ENCODE data around the gene PDP2. TPM values are rescaled to one million over a fixed set of nuclear protein-coding genes. Genes with fewer than 3 reads are reported as not detected.

The PDP2 gene, protein sequence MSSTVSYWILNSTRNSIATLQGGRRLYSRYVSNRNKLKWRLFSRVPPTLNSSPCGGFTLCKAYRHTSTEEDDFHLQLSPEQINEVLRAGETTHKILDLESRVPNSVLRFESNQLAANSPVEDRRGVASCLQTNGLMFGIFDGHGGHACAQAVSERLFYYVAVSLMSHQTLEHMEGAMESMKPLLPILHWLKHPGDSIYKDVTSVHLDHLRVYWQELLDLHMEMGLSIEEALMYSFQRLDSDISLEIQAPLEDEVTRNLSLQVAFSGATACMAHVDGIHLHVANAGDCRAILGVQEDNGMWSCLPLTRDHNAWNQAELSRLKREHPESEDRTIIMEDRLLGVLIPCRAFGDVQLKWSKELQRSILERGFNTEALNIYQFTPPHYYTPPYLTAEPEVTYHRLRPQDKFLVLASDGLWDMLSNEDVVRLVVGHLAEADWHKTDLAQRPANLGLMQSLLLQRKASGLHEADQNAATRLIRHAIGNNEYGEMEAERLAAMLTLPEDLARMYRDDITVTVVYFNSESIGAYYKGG
- 10.6 and 12.1 TPM in 2 replicates for total RNA-seq (2014; rRNA removed; shearing (Covaris generic))
- polyA plus RNA-seq (2015; cell fraction: cytosol; rRNA removed), result 7.7 and 8.7 TPM in 2 replicates
- polyA plus RNA-seq (2015; cell fraction: nucleus; rRNA removed), result 15.0 and 18.2 TPM in 2 replicates

DNA sequence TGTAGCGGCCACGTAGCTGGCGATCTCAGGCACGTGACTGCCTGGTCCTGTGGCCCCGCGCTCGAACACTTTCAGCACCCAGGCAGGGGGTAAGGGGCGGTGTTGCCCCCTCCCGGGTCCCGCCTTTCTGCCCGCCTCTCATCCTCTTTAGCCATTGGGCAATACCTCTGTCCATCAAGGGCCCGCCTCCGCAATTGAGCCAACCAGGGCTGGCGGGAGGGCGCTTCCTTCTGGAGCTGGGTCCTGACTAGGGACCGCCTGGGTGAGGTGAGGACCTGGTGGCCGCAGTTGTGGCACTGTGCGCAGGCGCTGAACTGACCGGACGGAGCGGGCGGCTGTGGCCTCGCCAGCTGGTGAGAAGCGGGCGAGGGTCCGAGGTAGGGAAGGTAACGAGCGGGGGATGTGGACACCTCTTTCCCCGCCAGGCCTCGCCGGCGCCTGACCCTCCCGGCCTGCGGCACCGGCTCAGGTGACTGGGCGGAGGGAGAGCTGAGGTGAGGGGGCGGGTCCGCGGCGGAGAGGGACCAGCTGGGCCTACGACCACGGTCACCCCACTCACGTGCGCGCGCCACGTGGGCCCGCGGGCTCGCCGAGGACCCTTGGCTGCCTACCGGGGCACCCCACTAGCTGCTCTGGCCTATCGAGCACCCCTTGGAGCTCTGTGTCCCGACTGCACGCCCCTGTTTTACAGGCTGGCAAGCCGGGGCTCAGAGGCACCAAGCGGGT, at the start of gene PDP2:
Gene PDP2, plus strand, starts transcription at position 228 of the 726 bp plus-strand sequence. CDS start 3,770 bp downstream, outside the sequence.
- peak; percentile 86 for DNase-seq (ENCODE audit: low read depth)

DNA sequence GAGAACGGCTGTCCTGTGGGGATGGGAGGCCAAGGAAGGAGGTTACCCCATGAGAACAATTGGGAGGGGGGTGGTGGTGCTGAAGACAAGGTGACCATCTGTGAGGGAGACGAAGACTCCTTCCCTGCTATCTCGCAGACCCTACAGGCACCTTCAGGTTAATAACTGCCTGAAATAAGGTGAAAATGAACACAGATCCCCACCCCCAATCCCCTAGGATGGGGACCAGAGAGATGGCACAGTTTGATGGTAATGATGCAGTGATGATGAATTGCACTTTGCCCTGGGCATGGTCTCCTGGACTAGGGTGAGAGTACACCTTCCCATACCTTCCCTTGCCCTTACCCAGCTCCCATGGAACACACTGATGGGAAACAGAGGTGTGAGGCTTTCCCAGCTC, 48.1 kb upstream of the PDP2 start:
- DNase-seq (ENCODE audit: low read depth), result no peak

DNA sequence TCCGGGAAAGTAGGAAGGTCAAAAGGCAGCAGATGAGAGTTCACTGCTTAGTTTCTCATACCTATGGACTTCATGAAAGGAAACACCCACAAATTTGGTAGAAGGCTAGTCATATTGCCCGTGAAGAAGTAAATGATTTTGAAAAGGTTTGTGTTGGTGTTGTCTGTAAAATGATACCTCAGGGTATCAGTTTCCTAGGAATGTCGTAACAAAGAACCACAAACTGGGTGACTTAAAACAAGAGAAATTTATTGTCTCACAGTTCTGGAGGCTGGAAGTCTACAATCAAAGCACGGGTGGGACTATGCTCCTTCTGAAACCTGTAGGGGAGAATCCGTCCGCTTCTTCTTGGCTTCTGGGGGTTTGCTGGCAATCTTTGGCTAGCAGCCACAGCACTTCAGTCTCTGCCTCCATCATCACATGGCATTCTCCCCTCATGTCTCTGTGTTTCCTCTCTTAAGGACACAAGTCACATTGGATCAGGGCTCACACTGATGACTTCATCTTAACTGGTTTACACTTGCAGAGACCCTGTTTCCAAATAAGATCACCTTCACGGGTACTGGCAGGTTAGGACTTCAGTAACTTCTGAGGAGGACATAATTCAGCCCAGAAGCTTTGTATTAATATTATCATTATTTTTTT, 47.5 kb upstream of the PDP2 start:
- DNase-seq (ENCODE audit: low read depth), result peak; percentile 36

DNA sequence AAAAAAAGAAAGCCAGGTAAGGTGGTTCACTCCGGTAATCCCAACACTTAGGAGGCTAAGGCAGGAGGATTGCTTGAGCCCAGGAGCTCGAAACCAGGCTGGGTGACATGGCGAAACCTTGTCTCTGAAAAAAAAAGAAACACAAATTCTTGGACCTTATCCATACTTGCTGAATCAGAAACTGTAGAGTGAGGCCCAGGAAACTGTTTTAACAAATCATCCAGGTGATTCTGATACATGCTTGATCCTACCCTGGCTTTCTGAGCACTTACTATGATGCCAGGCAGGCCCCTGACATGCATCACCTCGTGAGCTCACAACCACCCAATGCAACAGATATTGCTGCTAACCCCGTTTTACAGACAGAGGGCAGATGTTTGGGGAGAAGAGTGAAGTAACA, 45.6 kb upstream of the PDP2 start:
- no peak for DNase-seq (ENCODE audit: low read depth)

DNA sequence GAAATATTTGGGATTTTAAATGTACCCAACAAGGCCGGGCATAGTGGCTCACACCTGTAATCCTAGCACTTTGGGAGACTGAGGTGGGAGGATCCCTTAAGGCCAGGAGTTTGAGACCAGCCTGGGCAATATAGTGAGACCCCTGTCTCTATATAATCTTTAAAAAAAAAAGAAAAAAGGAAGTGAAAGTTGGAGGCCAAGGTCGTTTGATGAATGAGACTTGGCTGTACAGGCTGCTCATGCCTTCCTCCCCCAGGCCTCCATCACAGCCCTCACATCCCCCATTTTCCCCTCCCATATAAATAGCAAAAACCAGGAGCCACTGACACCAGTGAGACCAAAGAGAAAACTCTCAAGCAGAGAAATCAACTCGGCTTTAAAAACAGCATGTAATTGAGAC, 39.4 kb upstream of the PDP2 start:
- DNase-seq (ENCODE audit: low read depth), result no peak

DNA sequence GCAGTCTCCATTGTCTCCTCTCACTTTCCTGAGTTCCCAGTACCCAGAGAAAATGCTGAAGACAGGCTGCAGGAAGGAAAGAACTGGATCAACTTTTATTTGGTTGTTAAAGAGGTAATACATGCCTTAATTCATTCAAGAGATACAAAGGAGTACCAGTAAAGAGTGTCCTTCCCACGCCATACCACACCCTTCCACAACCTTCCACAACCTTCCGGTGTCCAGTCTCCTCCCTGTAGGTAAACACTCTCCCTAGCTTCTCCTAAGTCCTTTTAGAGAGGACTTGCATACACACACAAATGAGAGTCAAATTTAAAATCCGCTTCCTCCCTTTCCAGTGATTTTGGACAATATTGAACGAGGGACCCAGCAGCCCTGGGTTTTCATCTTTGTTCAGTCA, 38.9 kb upstream of the PDP2 start:
- DNase-seq (ENCODE audit: low read depth), result no peak

DNA sequence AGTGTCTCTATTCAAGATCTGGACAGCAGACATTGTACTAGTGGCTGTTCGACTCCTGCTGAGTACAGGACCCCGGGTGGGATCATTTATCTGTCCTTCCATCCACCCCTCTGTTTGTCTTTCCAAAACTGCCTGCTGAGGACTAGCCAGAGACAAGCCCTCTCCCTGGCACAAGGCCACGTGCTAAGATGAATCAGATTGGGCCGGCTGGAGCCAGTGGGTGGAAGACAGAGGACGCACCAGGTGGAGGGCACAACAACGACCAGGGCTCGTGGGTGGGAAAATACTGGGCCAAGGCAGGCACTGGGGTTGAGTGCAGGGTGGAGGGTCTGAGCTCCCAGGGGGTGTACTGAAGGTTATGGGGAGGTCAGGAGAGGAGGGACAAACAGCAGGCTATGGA, 37.5 kb upstream of the PDP2 start:
- DNase-seq (ENCODE audit: low read depth), result no peak

DNA sequence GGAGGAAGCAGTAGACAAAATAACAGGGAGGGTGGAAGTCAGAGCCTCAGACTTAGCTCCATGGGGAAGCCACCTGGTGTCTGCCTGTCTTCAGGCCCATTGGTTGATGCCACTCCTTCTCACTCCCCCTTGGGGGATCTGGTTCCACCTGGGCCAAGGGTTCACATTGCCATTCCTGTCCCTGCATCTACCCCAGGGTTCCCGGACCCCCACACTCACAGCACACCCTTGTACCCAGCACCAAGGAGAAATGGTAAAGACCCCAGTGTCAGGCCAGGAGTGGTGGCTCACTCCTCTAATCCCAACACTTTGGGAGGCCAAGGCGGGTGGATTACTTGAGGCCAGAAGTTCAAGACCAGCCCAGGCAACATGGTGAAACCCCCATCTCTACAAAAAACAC, 37.1 kb upstream of the PDP2 start:
- no peak for DNase-seq (ENCODE audit: low read depth)

DNA sequence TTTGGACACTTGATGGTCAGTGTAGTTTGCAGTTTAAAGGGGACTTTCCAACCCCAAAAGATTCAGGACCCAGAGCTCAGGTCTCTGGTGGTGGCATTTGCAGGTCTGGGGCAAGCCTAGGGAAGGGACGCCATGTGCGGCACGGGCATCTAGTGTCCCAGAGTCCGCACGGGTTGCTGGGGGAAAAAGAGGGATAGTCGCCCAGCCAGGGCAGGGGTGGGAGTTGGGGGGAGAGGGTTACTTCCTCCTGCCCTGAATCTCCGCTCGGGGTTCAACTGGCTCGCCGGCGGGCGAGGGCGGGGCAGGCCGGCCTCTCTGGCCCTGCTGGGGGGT, 36.3 kb upstream of the PDP2 start:
- no peak for DNase-seq (ENCODE audit: low read depth)

DNA sequence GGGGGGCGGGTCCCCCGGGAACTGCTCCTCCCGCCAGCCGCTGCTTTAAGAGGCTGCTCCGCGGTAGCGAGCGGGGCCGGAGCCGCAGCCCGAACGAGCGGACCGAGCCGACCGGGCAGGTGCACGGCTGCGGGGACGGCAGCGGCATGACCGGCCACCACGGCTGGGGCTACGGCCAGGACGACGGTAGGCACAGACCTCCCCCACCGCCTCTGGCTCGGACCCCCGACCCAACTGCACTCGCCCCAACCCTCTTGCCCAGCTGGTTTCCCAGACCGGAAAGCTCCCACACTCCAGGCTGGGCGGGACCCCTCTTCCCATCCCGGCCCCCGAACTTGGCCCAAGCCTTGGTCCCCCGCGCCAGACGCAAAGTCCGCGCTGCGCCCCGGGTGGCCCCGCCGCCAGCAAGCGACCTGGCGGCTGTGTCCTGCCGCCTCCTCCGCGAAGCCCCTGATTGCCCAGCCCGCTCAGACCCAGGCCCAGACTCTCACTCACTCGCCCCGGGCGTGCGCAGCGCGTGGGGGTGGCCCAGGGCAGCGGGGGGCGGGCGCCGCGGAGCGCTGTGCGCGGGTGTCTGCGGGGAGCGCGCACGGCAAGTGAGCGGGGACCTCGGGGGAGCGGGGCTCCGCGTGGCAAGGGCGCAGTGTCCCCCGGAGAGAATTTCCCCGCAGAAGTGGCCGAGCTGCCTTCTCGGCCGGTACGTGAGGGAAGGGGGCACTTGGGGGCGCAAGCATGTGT, 35.8 kb upstream of the PDP2 start, which contains the start of gene CA7:
Gene CA7, plus strand, starts transcription at position 73 of the 738 bp plus-strand sequence. Its CDS starts 74 bp downstream, at position 147.
- no peak for DNase-seq (ENCODE audit: low read depth)

DNA sequence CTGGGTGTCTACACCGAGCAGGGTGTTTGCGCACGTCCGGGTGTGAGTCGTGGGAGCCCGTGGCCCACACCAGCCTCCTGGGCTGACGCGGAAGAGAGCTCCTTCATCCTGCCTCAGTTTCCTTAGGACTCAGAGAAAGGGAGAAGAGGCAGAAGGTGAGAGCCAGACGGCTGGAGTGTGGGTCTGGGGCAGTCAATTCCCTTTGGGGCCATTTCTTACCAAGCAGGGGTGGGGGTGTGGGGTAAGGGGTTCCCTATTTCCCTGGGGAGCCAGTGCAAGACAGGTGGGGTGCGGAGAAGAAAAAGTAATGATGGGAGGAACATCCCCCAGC, 35.3 kb upstream of the PDP2 start:
- DNase-seq (ENCODE audit: low read depth), result no peak

DNA sequence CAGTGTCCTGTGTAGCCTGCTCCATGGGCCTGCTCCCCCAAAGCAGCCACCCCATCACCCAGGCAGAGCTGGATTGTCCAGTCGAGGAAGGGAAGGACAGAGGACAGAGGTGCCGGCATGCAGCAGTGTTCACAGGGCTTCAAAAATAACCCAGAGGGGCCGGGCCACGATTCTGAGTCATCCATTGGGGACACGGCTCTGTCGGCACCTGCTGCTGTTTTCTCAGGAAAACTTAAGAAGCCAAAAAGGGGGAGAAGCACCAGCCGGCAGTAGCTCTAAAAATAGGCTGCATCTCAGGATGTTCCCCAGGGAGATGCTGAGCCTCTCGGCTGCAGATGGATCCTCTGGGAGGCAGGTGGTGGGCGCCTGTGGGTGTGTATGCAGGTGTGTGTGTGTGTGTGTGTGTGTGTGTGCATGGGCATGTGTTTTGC, 34.5 kb upstream of the PDP2 start:
- DNase-seq (ENCODE audit: low read depth), result no peak

DNA sequence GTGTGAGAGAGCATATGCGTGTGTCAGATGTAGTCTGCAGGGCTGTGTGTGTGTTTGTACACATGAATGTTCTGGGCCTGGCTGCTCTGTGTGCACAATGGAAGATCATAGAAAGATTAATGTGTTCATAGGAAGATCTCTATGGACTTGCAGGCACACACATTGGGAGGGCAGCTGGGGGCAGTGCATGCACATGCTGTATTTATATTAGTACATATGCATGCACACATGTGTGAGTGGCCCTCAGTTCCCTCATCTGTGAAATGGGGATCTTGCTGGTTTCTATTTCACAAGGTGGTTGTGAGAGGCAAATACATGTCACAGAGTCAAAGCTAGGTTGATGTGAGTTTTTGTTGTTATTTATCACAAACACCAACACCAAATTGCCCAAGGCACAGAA, 34.0 kb upstream of the PDP2 start:
- no peak for DNase-seq (ENCODE audit: low read depth)

DNA sequence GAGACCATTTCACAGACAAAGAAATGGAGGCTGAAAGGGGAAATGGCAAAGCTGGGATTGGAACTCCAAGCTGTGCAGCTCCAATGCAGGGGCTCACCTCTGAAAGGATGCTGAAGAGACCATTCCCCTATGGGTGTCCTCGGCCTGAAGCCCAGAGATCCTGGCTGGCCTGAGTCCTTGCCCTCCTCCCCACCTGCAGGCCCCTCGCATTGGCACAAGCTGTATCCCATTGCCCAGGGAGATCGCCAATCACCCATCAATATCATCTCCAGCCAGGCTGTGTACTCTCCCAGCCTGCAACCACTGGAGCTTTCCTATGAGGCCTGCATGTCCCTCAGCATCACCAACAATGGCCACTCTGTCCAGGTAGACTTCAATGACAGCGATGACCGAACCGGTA, 33.5 kb upstream of the PDP2 start:
- DNase-seq (ENCODE audit: low read depth), result no peak

DNA sequence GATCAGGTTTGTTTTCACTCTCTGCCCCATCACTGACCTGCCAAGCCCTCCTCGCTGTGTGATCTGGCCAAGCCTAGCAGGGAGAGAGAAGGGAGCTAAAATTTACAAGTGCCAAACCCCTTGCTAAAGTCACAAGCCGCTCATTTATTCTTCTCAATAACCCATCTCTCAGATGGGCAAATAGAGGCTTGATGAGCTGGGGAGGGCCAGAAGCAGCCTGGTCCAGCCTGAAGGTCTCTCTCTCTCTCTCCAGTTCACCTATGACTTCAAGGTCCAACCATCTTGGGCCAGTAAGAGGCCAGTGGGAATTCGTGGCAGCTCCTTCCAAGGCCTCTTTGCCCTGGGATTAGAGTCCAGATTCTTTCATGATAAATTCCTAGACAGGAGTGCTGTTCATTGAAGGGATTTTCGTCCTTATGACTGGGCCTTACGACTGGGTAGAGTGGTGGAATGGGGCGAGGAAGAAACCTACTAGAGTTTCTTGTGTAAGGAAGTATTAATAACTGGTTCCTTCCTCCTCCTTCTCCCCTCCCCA, 32.7 kb upstream of the PDP2 start:
- DNase-seq (ENCODE audit: low read depth), result no peak

DNA sequence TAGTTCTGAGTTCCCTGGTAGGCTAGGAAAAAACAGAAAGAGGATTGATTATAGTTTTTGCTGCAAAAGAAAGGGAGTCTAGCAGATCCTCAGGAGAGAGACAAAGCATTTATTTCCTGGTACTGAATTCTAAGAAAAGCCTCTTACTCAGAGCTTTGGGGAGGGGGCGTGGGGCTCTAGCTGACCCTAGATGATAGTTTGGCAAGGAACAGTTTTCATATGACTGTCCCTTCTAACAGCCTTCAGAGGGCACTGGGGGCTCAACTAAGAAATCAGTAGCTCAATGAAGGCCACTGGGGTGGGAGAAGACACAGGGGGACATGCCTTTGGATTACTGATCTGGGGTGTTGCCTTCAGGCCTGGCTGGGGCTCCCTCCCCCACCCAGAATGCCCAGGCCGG, 32.1 kb upstream of the PDP2 start:
- DNase-seq (ENCODE audit: low read depth), result no peak

DNA sequence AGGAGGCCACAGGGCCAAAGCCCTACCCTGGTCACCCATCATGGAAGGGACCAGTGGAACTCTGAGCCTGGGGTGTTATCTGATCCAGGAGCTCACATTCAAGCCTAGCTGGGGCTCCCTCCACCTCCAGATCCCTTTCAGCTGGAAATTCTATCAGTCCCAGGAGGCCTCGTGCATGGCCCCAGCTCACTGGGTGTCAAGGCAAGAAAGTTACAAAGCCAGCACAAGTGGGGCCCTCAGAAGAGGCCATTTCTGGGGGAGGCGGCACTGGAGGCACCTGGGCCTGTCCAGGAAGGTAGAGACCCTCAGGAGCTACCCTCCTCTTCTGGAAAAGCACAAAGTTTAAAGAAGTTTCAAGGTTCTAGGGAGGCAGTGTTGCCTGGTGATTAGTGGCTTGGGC, 31.3 kb upstream of the PDP2 start:
- DNase-seq (ENCODE audit: low read depth), result no peak

DNA sequence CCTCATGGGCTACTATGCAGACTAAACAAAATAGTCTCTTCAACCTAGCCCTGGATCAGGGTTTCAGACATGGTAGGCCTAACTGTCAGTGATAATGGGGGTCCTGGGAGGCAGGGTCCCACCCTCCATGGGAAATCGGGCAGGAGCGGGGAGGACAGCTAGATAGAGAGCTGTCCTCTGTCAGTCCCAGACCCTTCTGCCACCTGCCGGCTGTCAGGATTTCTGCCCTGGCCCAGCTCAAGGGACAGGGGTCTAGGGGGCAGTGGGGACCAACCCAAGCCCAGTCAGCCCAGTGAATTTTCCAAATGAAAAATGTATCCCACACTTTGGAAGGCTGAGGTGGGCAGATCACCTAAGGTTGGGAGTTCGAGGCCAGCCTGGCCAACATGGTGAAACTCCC, 30.8 kb upstream of the PDP2 start:
- no peak for DNase-seq (ENCODE audit: low read depth)

DNA sequence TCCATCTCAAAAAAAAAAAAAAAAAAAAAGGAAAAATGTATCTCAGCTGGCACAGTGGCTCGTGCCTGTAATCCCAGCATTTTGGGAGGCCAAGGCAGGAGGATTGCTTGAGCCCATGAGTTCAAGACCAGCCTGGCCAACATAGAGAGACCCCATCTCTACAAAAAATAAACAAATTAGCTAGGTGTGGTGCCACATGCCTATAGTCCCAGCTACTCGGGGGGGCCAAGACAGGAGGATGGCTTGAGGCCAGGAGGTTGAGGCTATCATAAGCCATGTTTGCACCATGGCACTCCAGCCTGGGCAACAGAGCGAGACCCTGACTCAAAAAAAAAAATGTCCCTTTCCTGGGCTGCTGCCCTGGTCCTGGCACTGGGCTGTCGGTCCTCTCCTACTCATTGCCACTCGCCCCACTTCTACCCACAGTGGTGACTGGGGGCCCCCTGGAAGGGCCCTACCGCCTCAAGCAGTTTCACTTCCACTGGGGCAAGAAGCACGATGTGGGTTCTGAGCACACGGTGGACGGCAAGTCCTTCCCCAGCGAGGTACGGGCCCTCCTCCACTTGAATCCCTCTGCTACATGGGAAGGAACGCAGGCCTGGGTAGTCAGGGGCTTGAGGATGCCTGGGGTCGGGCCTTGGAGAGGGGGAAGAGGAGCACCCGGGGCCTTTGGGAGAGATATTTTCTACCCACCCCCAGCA, 30.1 kb upstream of the PDP2 start:
- no peak for DNase-seq (ENCODE audit: low read depth)

All from HT1080 (cell line).